Psoas muscle (tissue), 8 donors: ENCODE results near the gene SLC37A1. TPM values are rescaled to one million over a fixed set of nuclear protein-coding genes. Genes with fewer than 3 reads are reported as not detected.
"Not testable (repeated sequence)": the region's sequence is repeated elsewhere in the genome, so short reads cannot be mapped to it uniquely, and the experiment has no call there.

Source experiments
- ATAC-seq, 4 donors: fragments of 200-7000 bp; cut with Tn5 transposase; one replicate each; pipeline ENCODE4 v1.9.1; 2020; ENCODE audit warnings: moderate library complexity in 3 of 4, mild to moderate bottlenecking in 2 of 4
- DNase-seq, 2 donors: peaks; one replicate each; pipeline ENCODE4 v3.0.0-alpha.2; 2020
- H3K27ac ChIP-seq: fragments of 200-600 bp; one replicate; pipeline ENCODE4 v1.8.0; 2022
- H3K27me3 ChIP-seq, 3 donors: fragments of 200-600 bp in 1 of 3; one replicate each; pipeline versions ENCODE4 v1.6.1 to v1.8.0; 2013 to 2022; ENCODE audit warnings: low read length in 2 of 3, mild to moderate bottlenecking in 2 of 3, moderate library complexity in 1 of 3; ENCODE audit not compliant: insufficient read depth in 3 of 3
- H3K36me3 ChIP-seq, 2 donors: fragments of 200-600 bp in 1 of 2; one replicate each; pipeline versions ENCODE4 v1.6.1 to v1.8.0; 2013 to 2022; ENCODE audit warnings: low read depth in 1 of 2, mild to moderate bottlenecking in 1 of 2, moderate library complexity in 1 of 2; ENCODE audit not compliant: insufficient read depth in 1 of 2
- H3K4me1 ChIP-seq: fragments of 200-600 bp; one replicate; pipeline ENCODE4 v1.8.0; 2022
- H3K4me3 ChIP-seq: fragments of 200-600 bp; one replicate; pipeline ENCODE4 v1.8.0; 2022; ENCODE audit warnings: mild to moderate bottlenecking
- H3K9me3 ChIP-seq: fragments of 200-600 bp; one replicate; pipeline ENCODE4 v1.8.0; 2022
- WGBS, 3 donors: extraction: QIAGEN DNeasy Blood & Tissue Kit; methylation state at CpG; one replicate each; pipeline versions ENCODE4 v1.1.6 to v1.1.7; 2013; 5-methylcytosine and 5-hydroxymethylcytosine counted together
- intact Hi-C, 2 donors: fragments of 100-400 bp; cut with DNase I; formaldehyde crosslinking; loops; one replicate each; pipeline versions ENCODE4 v1.11.0 to v1.14.2; 2022
- polyA plus RNA-seq, 3 donors: library from polyadenylated mRNA; stranded (reverse); fragments of 200-250 nt; gene quantifications; one replicate each; pipeline ENCODE4 v1.2.3, GENCODE V29; 2013
- total RNA-seq, 4 donors: library from RNA; stranded (reverse); fragmentation: NEBNext Ultra II Directional in 2 of 4; extraction: Animal tissue kit (Norgen Biotek cat#: 25700) in 2 of 4; gene quantifications; one replicate each; pipeline versions ENCODE4 v1.2.1 to v1.2.4, GENCODE V29; 2021 to 2023
- TF ChIP-seq, protein P1 (sequence below): fragments of 200-600 bp; IDR thresholded peaks from one replicate; pipeline ENCODE4 v1.8.0; 2022; ENCODE audit warnings: antibody characterized with exemption
- donor health status: healthy with polysubstance abuse.
- donor health status: DM: no; HTN: no; CAD: no; lungs with moderate emphysema.
- donor health status: Bipolar disorder and iron deficiency.
- donor health status: healthy.
- donor health status: DM: yes; HTN: yes; CAD: no.
- donor health status: DM: no; HTN: no; CAD: no.
- donor health status: DM: no; HTN: no; CAD: no.
- donor health status: DM: yes; HTN: yes; CAD: no.

Gene SLC37A1
- total and polyA plus RNA-seq, 7 donors = 1.6 to 18.9 (median 8.0) TPM

DNA sequence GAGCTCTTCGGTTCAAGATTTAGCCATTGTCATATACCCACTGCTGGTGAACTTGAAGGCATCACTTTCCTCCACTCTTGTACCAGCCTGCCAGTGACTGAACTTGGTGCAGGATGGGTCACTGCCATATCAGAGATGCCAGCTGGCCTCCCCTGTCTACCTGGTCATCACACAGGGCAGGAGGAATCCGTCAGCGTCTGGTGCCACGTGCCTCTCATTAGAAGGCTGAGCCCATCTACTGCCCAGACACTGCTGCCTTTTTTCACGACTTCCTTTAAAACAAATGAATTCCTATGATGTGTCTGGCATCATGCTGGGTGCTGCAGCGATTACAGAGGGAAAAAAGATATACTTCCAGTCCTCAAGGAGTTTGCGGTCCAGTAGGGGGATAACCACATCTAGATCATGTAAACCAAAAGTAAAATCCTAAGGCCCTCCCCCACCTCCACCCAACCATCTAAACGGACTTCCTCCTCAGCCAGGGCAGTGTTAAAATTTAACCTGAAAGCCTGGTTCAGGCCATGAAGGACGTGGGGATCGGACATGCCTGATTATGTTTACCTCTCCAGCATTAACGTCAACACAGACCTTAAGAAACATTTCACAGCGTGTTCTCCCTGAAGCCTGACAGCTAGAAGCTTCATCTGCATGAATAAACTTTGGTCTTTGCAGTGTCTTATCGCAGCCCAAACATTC lies 110.6 kb downstream of the SLC37A1 start:
- Histone ChIP-seq H3K27me3 (peaks cover 0 to 52% (median 2%) of the 10 kb centered on the region in 3 donors), H3K4me1 (no peaks in the 10 kb centered on the region), H3K36me3 (no peaks in the 10 kb centered on the region), H3K27ac (no peak overlapping the region), H3K4me3 (no peak overlapping the region), H3K9me3 (no peaks in the 10 kb centered on the region)
- no peak for ATAC-seq
- TF ChIP-seq, protein P1, sequence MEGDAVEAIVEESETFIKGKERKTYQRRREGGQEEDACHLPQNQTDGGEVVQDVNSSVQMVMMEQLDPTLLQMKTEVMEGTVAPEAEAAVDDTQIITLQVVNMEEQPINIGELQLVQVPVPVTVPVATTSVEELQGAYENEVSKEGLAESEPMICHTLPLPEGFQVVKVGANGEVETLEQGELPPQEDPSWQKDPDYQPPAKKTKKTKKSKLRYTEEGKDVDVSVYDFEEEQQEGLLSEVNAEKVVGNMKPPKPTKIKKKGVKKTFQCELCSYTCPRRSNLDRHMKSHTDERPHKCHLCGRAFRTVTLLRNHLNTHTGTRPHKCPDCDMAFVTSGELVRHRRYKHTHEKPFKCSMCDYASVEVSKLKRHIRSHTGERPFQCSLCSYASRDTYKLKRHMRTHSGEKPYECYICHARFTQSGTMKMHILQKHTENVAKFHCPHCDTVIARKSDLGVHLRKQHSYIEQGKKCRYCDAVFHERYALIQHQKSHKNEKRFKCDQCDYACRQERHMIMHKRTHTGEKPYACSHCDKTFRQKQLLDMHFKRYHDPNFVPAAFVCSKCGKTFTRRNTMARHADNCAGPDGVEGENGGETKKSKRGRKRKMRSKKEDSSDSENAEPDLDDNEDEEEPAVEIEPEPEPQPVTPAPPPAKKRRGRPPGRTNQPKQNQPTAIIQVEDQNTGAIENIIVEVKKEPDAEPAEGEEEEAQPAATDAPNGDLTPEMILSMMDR = no peak
- no peak for DNase-seq
- 62 to 68% (median 64%) methylated on average over 13 of the region's 13 CpGs for WGBS, 3 donors
- intact Hi-C loops = no loop called here

DNA sequence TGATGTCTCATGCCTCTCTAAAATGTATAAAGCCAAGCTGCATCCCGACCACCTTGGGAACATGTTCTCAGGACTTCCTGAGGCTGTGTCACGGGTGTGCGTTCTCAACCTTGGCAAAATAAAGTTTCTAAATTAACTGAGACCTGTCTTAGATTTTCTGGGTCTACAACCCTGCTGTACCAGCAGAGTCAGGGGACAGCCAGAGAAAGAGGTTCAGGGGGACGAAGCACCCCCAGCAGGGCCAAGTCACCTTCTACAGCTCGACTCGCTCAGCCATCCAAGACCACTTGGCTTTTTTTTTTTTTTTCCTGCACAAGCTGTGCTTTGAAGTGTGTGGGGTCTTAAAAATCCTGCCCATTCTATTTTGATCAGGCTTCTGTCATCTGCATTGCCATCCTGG lies 111.3 kb downstream of the SLC37A1 start:
- Histone ChIP-seq H3K4me1 (no peaks in the 10 kb centered on the region), H3K4me3 (no peak overlapping the region), H3K36me3 (no peaks in the 10 kb centered on the region), H3K27me3 (peaks cover 0 to 46% (median 2%) of the 10 kb centered on the region in 3 donors), H3K27ac (no peak overlapping the region), H3K9me3 (no peaks in the 10 kb centered on the region)
- TF ChIP-seq, protein P1 = no peak
- ATAC-seq (no peak), DNase-seq (no peak)
- intact Hi-C loops = no loop called here
- 66 to 78% (median 77%) methylated on average over 6 of the region's 6 CpGs for WGBS, 3 donors

DNA sequence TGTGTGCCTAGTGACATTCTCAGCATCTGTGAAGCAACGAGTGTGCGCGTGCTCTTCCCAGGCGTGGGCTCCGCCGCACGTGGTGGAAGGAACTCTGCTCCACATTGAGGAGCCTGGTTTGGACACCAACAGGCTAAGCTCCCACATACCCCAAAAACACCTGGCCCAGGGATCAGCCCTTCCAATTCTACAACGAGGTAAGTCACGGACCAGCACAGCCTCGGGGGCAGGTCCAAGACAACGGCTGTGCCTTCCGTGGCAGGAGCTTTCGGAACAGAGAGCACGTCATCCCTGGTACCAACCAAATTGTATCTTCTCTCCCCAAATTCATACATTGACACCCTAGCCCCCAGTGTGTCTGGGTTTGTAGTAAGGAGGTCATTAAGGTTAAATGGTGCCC lies 112.5 kb downstream of the SLC37A1 start:
- H3K4me3 ChIP-seq = no peak overlapping the region
- WGBS, 3 donors = 84 to 85% (median 85%) methylated on average over 14 of the region's 14 CpGs
- H3K27me3 ChIP-seq = peaks cover 0 to 40% (median 2%) of the 10 kb centered on the region in 3 donors
- no peaks in the 10 kb centered on the region for H3K9me3 ChIP-seq
- intact Hi-C loops = no loop called here
- TF ChIP-seq, protein P1 = no peak
- DNase-seq (no peak), ATAC-seq (no peak)
- no peak overlapping the region for H3K27ac ChIP-seq
- H3K4me1 ChIP-seq = no peaks in the 10 kb centered on the region
- H3K36me3 ChIP-seq = no peaks in the 10 kb centered on the region

DNA sequence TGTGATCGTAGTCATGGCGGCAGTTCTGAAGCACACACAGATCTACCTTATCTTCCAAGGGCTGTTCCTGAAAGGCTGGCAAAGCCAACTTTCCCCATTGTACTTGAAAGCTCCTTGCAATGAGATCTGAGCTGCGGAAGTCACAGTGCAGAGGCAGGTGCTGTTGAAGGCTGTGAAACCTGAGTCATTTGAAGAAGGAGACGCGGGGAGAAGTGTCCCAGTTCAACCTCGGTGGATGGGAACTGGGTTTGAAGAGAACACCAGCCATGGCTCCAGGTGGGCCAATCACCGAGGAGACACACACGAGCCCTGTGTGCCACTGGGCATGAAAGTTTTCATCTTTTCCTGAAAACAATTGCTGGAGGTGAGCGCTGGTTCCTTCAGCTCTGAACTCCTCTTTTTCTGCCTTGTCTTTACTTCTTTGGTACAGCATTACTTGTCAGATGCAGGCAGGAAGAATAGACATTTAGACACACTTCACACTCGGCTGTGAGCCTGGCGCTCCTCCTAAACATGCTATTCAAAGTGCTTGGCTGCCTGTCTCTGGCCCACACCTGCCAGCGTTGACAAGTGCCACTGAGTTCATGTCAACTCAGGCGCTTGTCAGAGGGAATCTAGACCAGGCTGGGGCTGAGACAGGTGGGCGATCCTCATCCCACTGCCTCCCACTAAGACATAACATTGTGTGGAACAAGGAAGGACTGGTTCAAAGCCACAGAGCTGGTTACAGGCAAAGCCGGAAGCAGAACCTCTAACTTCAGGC lies 114.1 kb downstream of the SLC37A1 start:
- Histone ChIP-seq H3K9me3 (no peaks in the 10 kb centered on the region), H3K27ac (no peak overlapping the region), H3K4me1 (no peaks in the 10 kb centered on the region), H3K36me3 (no peaks in the 10 kb centered on the region), H3K27me3 (peaks cover 0 to 31% (median 2%) of the 10 kb centered on the region in 3 donors), H3K4me3 (no peak overlapping the region)
- no peak for DNase-seq
- intact Hi-C loops = no loop called here
- ATAC-seq = no peak
- TF ChIP-seq, protein P1 = no peak
- 66 to 77% (median 68%) methylated on average over 15 of the region's 15 CpGs for WGBS, 3 donors

DNA sequence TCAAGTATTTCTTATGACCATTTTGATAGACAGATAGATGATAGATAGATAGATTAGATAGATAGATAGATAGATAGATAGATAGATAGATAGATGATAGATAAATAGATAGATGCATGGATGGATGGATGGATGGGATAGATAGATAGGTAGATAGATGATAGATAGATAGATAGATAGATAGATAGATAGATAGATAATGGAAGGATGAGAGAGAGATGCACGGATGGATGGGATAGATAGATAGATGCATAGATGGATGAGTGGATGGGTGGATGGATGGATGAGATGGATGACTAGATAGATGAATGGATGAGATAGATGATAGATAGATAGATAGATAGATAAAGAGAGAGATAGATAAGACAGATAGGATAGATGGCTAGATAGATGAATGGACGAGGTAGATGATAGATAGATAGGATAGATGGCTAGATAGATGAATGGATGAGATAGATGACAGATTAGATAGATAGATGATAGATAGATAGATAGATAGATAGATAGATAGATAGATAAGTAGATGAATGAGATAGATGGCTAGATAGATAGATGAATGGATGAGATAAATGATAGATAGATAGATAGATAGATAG lies 114.9 kb downstream of the SLC37A1 start:
- H3K4me3 ChIP-seq, H3K9me3 ChIP-seq, ATAC-seq, intact Hi-C loops, H3K4me1 ChIP-seq, DNase-seq, H3K36me3 ChIP-seq, H3K27ac ChIP-seq: not testable (repeated sequence)
- peaks cover 0 to 36% (median 2%) of the 10 kb centered on the region in 3 donors for H3K27me3 ChIP-seq
- 82 to 90% (median 89%) methylated on average over 2 of the region's 2 CpGs for WGBS, 3 donors
